Endothelial cell of umbilical vein (primary cell): ENCODE measurements around the gene CHADL. TPM values are rescaled to one million over a fixed set of nuclear protein-coding genes. Genes with fewer than 3 reads are reported as not detected.

Experiments
- BruUV-seq: library from RNA; stranded (reverse); fragments of 400-500 nt; replicated peaks from 2 replicates; lab custom pipeline; 2021; lab: Mats Ljungman, UMichigan
- CTCF ChIA-PET: fragments of 300-600, 350-600 bp; sonication (Branson Sonifier 250); formaldehyde crosslinking; loops from one replicate; lab custom pipeline; 2021; ENCODE audit warnings: antibody characterized with exemption, inconsistent platforms; lab: Charles Lee
- POLR2A ChIA-PET: fragments of 300-600, 350-600 bp; sonication (Branson Sonifier 250); formaldehyde crosslinking; loops from one replicate; lab custom pipeline; 2021; ENCODE audit warnings: antibody characterized with exemption, inconsistent platforms; lab: Charles Lee
- DNase-seq: peaks from one replicate; pipeline ENCODE4 v3.0.0-alpha.2; 2011; ENCODE audit warnings: low read depth, low spot score
- FAIRE-seq: peaks from 2 replicates; lab custom pipeline; 2011; peaks lifted over from hg19 to GRCh38; lab: Jason Lieb, UNC
- H2AFZ ChIP-seq: 2 replicates; pipeline ENCODE4 v1.6.0; 2012; ENCODE audit warnings: low read depth, low read length, control low read depth, inconsistent platforms
- H3K27ac ChIP-seq: 2 replicates; pipeline ENCODE4 v1.5.1; 2011; ENCODE audit warnings: low read depth, mild to moderate bottlenecking, control low read depth, low read length, moderate library complexity; ENCODE audit not compliant: insufficient read depth
- H3K27me3 ChIP-seq, 2 experiments: 2 replicates each; pipeline versions ENCODE4 v1.6.0 to v1.6.1; 2011; ENCODE audit warnings: low read length in 2 of 2, mixed read lengths in 1 of 2; ENCODE audit not compliant: control insufficient read depth in 2 of 2, insufficient read depth in 2 of 2
- H3K36me3 ChIP-seq, 2 experiments: 2 replicates in 1 of 2; 3 replicates in 1 of 2; pipeline ENCODE4 v1.5.1; 2011; ENCODE audit warnings: low read length in 2 of 2, mild to moderate bottlenecking in 1 of 2, moderate library complexity in 1 of 2; ENCODE audit not compliant: control insufficient read depth in 2 of 2, insufficient read depth in 2 of 2; ENCODE audit errors: extremely low read depth in 1 of 2
- H3K4me1 ChIP-seq: 3 replicates; pipeline ENCODE4 v1.5.1; 2011; ENCODE audit warnings: mild to moderate bottlenecking, low read length; ENCODE audit not compliant: control insufficient read depth, insufficient read depth; ENCODE audit errors: extremely low read depth
- H3K4me2 ChIP-seq: 2 replicates; pipeline ENCODE4 v1.6.1; 2011; ENCODE audit warnings: low read length, control low read depth, mixed read lengths; ENCODE audit not compliant: insufficient read depth
- H3K4me3 ChIP-seq, 3 experiments: fragments of 200-600 bp in 1 of 3; sonication (generic), shearing (Covaris generic) in 1 of 3; replicated peaks in 1 of 3; 2 replicates each; pipeline ENCODE4 v1.5.1; 2011 to 2016; ENCODE audit warnings: control low read depth in 3 of 3, low read length in 3 of 3, mild to moderate bottlenecking in 2 of 3, inconsistent platforms in 1 of 3, low read depth in 1 of 3, moderate library complexity in 1 of 3; ENCODE audit not compliant: insufficient read depth in 1 of 3
- H3K79me2 ChIP-seq: 2 replicates; pipeline ENCODE4 v1.6.0; 2012; ENCODE audit warnings: low read length, inconsistent platforms; ENCODE audit not compliant: control insufficient read depth, insufficient read depth
- H3K9ac ChIP-seq: replicated peaks from 2 replicates; pipeline ENCODE3; 2011; ENCODE audit warnings: low read length, control low read depth; ENCODE audit not compliant: insufficient read depth; ENCODE audit errors: extremely low read depth
- H3K9me1 ChIP-seq: replicated peaks from 3 replicates; pipeline ENCODE4 v1.6.0; 2011; ENCODE audit warnings: mild to moderate bottlenecking, low read length; ENCODE audit not compliant: control insufficient read depth, insufficient read depth; ENCODE audit errors: extremely low read depth
- H3K9me3 ChIP-seq: replicated peaks from 2 replicates; pipeline ENCODE4 v1.5.1; 2012; ENCODE audit warnings: low read length, inconsistent platforms; ENCODE audit not compliant: control insufficient read depth, insufficient read depth
- H4K20me1 ChIP-seq: replicated peaks from 2 replicates; pipeline ENCODE3; 2011; ENCODE audit warnings: mild to moderate bottlenecking, low read length; ENCODE audit not compliant: control insufficient read depth, insufficient read depth; ENCODE audit errors: extremely low read depth
- CTCF ChIP-seq, 2 donors: IDR thresholded peaks; 1 replicate in 1 of 2; 2 replicates in 1 of 2; pipeline ENCODE4 v1.5.1; 2011; ENCODE audit warnings: low read length in 2 of 2, mild to moderate bottlenecking in 2 of 2, moderate library complexity in 2 of 2, control low read depth in 1 of 2, inconsistent platforms in 1 of 2, low read depth in 1 of 2; ENCODE audit not compliant: insufficient read depth in 1 of 2; ENCODE audit errors: extremely low read depth in 1 of 2
- EZH2 ChIP-seq: IDR thresholded peaks from 2 replicates; pipeline ENCODE4 v1.6.1; 2012; ENCODE audit warnings: borderline replicate concordance, low read depth, mild to moderate bottlenecking, moderate library complexity, low read length, inconsistent platforms; ENCODE audit not compliant: severe bottlenecking
- FOS ChIP-seq: IDR thresholded peaks from 2 replicates; pipeline ENCODE4 v1.6.1; 2011; ENCODE audit warnings: mild to moderate bottlenecking, low read length, moderate library complexity, borderline replicate concordance; ENCODE audit not compliant: insufficient read depth
- GATA2 ChIP-seq: IDR thresholded peaks from 2 replicates; pipeline ENCODE4 v1.7.0; 2011; ENCODE audit warnings: low read depth, mild to moderate bottlenecking, moderate library complexity, mixed read lengths, low read length; ENCODE audit not compliant: insufficient read length, insufficient read depth
- JUN ChIP-seq: IDR thresholded peaks from 2 replicates; pipeline ENCODE4 v1.6.1; 2011; ENCODE audit warnings: borderline replicate concordance, low read depth; ENCODE audit not compliant: insufficient read length, insufficient read depth
- MAX ChIP-seq: IDR thresholded peaks from 2 replicates; pipeline ENCODE4 v1.6.1; 2011; ENCODE audit not compliant: insufficient read depth, insufficient read length
- MYC ChIP-seq: IDR thresholded peaks from one replicate; pipeline ENCODE4 v1.6.1; 2011; ENCODE audit warnings: mild to moderate bottlenecking, low read depth, low read length
- POLR2A ChIP-seq: IDR thresholded peaks from 2 replicates; pipeline ENCODE4 v1.6.1; 2012; ENCODE audit warnings: low read depth, mild to moderate bottlenecking, control low read depth, low read length
- POLR2AphosphoS5 ChIP-seq: IDR thresholded peaks from 2 replicates; pipeline ENCODE4 v1.6.1; 2012; ENCODE audit warnings: low read depth, mild to moderate bottlenecking, control low read depth, low read length, moderate library complexity; ENCODE audit not compliant: insufficient read depth
- dilution Hi-C: fragments of 300-500 bp; cut with MboI; formaldehyde crosslinking; loops from one replicate; pipeline ENCODE4 v1.15.0; 2019; ENCODE audit warnings: low sequenced_read_pairs; ENCODE audit not compliant: extremely low pct_ligation_motif_present
- intact Hi-C: fragments of 100-400 bp; cut with micrococcal nuclease; formaldehyde crosslinking; loops from one replicate; pipeline ENCODE4 v1.10.0; 2022
- polyA plus RNA-seq, 4 experiments: library from polyadenylated mRNA; depleted of rRNA in 3 of 4; stranded (reverse) in 3 of 4; unstranded in 1 of 4; fragments of >200 nt; gene quantifications; 2 replicates each; pipeline versions ENCODE4 v1.2.1 to v1.2.3, GENCODE V29; 2011 to 2012; ENCODE audit warnings: missing spikeins in 1 of 4
- total RNA-seq: library from RNA; stranded (reverse); gene quantifications from 2 replicates; pipeline ENCODE4 v1.2.3, GENCODE V29; 2021

The CHADL gene
- total and polyA plus RNA-seq, 2 donors (not counting 3 experiments of a cell fraction or from before 2014, with no cell fraction given): 0.69 to 1.1 TPM

GRCh38 chr22:41241133-41241676, 474 bp upstream of the CHADL start:
- Histone ChIP-seq H3K27ac (no peak overlapping the region), H3K9me1 (no peaks in the 10 kb centered on the region), H3K27me3 (no peaks in the 10 kb centered on the region), H2AFZ (no peak overlapping the region), H3K79me2 (no peaks in the 10 kb centered on the region), H3K9me3 (no peaks in the 10 kb centered on the region), H3K4me1 (peaks cover 5% of the 10 kb centered on the region), H3K9ac (no peak overlapping the region), H3K4me2 (no peak overlapping the region), H4K20me1 (no peaks in the 10 kb centered on the region), H3K4me3 (no peak overlapping the region), H3K36me3 (peaks cover 0 to 11% of the 10 kb centered on the region in 2 experiments)
- TF ChIP-seq JUN (no peak), POLR2A (no peak), CTCF (IDR thresholded peaks at IDR 0.05; ENCODE audit: extremely low read depth in 1 of 2, insufficient read depth in 1 of 2, low read depth in 1 of 2, low read length in 2 of 2) (no peak), MAX (no peak), GATA2 (no peak), MYC (no peak), FOS (no peak), EZH2 (no peak), POLR2AphosphoS5 (no peak)
- BruUV-seq: no TSS peak
- POLR2A ChIA-PET: no interaction called here
- intact Hi-C loops (no loop called here), dilution Hi-C loops (no loop called here)
- DNase-seq (no peak), FAIRE-seq (no peak)
- CTCF ChIA-PET: interaction anchor here (1.3 to 3.0 kb wide), 2 partner anchors 11 to 319 kb away, joined by 3 to 9 read pairs; no protein-coding TSS in a partner anchor
